Mucosa of rectum (tissue), 2 donors: Measurements from ENCODE around the gene RILP.

Source experiments
- H3K27ac ChIP-seq, 2 donors: one replicate each; pipeline ENCODE4 v1.7.0; 2013; ENCODE audit warnings: inconsistent platforms in 2 of 2, low read depth in 2 of 2, low read length in 2 of 2
- H3K27me3 ChIP-seq, 2 donors: one replicate each; pipeline ENCODE4 v1.7.0; 2013; ENCODE audit warnings: low read length in 2 of 2; ENCODE audit not compliant: control insufficient read depth in 2 of 2, insufficient read depth in 2 of 2
- H3K36me3 ChIP-seq, 2 donors: one replicate each; pipeline ENCODE4 v1.7.0; 2013; ENCODE audit warnings: low read length in 2 of 2; ENCODE audit not compliant: control insufficient read depth in 2 of 2, insufficient read depth in 2 of 2
- H3K4me1 ChIP-seq, 2 donors: one replicate each; pipeline ENCODE4 v1.7.0; 2013; ENCODE audit warnings: low read length in 2 of 2, mild to moderate bottlenecking in 1 of 2; ENCODE audit not compliant: control insufficient read depth in 2 of 2, insufficient read depth in 2 of 2
- H3K4me3 ChIP-seq, 2 donors: one replicate each; pipeline ENCODE4 v1.7.0; 2013; ENCODE audit warnings: low read length in 2 of 2
- H3K9ac ChIP-seq, 2 donors: one replicate each; pipeline ENCODE4 v1.7.0; 2013; ENCODE audit warnings: low read length in 2 of 2, low read depth in 1 of 2, mild to moderate bottlenecking in 1 of 2
- H3K9me3 ChIP-seq, 2 donors: one replicate each; pipeline ENCODE4 v1.7.0; 2013; ENCODE audit warnings: low read length in 2 of 2; ENCODE audit not compliant: control insufficient read depth in 2 of 2
- donor health status: healthy.
- donor health status: Normal muscosa, but diverticular disease.

Gene RILP

GRCh38 chr17:1621273-1621954 lies 28.3 kb downstream of the RILP start:
- Histone ChIP-seq H3K27ac (no peak overlapping the region), H3K9me3 (no peaks in the 10 kb centered on the region), H3K4me3 (no peak overlapping the region), H3K36me3 (peaks cover 2 to 8% of the 10 kb centered on the region in 2 donors), H3K27me3 (no peaks in the 10 kb centered on the region), H3K9ac (peak overlapping the region in 1 of 2 donors; percentile 17), H3K4me1 (peaks cover 16 to 17% of the 10 kb centered on the region in 2 donors)

- Histone ChIP-seq H3K27ac (no peak overlapping the region), H3K4me3 (no peak overlapping the region), H3K27me3 (no peaks in the 10 kb centered on the region), H3K9ac (no peak overlapping the region), H3K36me3 (peaks cover 2 to 8% of the 10 kb centered on the region in 2 donors), H3K9me3 (no peaks in the 10 kb centered on the region), H3K4me1 (peaks cover 13 to 16% of the 10 kb centered on the region in 2 donors)
These were observed 29.2 kb downstream of the RILP start for GRCh38 chr17:1620486-1620885.

DNA sequence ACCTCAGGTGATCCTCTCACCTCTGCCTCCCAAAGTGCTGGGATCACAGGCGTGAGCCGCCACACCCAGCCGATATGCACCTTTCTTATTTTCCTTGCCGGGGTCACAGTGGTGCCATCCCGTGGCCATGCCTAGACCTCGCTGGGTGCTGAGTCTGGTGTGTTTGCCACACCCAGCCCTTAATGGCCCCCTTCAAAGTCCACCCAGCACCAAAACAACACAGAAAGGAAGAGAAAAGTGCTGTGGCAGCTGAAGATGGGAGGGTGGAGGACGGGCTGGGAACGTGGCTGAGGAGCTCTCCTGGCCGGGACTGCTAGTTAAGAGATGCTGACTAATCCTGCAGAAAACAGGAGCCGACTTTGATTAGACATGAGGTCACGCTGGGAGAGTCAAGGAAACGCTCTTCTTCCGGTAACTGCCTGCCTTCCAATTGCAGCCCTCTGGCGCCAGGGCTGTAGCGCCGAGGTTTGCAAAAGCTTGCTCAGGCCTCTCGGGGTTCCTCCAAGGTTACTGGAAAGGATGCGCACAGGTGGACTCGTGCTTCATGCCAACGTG lies 32.0 kb downstream of the RILP start:
- Histone ChIP-seq H3K27ac (peak overlapping the region; percentile 82 to 85), H3K4me3 (peak overlapping the region in 1 of 2 donors; percentile 9), H3K9ac (peak overlapping the region; percentile 53 to 55), H3K36me3 (peaks cover 7 to 16% of the 10 kb centered on the region in 2 donors), H3K27me3 (no peaks in the 10 kb centered on the region), H3K9me3 (no peaks in the 10 kb centered on the region), H3K4me1 (peaks cover 12 to 16% of the 10 kb centered on the region in 2 donors)

DNA sequence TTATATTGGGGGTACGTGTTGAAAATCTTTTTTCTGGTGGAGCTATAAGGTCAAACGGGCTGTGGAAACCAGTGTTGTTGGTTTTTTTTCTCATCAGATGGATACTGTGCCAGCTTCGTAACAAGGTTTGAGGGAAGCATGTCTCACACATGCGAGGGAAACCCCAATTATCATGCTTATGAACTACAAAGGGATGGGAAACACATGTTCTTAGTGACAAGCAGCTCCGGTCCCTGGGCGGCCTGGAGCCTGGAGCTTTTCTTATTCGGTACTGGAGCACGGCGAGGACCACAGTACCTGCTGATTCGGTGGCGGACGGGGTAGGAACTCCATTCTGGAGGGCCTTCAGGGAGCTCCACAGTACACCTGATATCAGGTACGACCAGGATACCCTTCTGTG lies 33.6 kb downstream of the RILP start:
- no peak overlapping the region for H3K27ac ChIP-seq
- H3K4me3 ChIP-seq: no peak overlapping the region
- no peaks in the 10 kb centered on the region for H3K27me3 ChIP-seq
- peaks cover 6 to 12% of the 10 kb centered on the region in 2 donors for H3K4me1 ChIP-seq
- H3K9me3 ChIP-seq: no peaks in the 10 kb centered on the region
- H3K36me3 ChIP-seq: peaks cover 11 to 15% of the 10 kb centered on the region in 2 donors
- H3K9ac ChIP-seq: no peak overlapping the region

DNA sequence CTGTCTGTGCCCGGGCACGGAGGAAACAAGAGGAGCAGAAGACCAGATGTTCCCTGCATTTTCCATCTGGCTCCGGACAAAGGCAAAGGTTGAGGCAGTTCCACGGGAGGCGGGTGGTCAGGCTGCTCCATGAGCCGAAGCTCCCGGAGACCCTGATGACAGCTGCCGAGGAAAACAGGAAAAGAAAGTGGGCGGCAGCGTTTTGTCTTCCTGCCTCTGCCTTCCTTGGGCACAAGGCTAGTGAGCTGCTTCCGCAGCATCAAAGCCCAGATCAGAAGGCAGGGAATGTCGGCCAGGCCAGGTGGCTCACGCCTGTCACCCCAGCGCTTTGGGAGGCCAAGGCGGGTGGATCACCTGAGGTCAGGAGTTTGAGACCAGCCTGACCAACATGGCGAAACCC lies 37.3 kb downstream of the RILP start:
- H3K27ac ChIP-seq: no peak overlapping the region
- no peaks in the 10 kb centered on the region for H3K9me3 ChIP-seq
- no peak overlapping the region for H3K4me3 ChIP-seq
- H3K4me1 ChIP-seq: no peaks in the 10 kb centered on the region
- peaks cover 11 to 13% of the 10 kb centered on the region in 2 donors for H3K36me3 ChIP-seq
- H3K9ac ChIP-seq: no peak overlapping the region
- H3K27me3 ChIP-seq: no peaks in the 10 kb centered on the region

GRCh38 chr17:1611715-1612114 lies 38.0 kb downstream of the RILP start:
- peaks cover 11 to 13% of the 10 kb centered on the region in 2 donors for H3K36me3 ChIP-seq
- no peak overlapping the region for H3K4me3 ChIP-seq
- no peaks in the 10 kb centered on the region for H3K9me3 ChIP-seq
- no peaks in the 10 kb centered on the region for H3K27me3 ChIP-seq
- no peak overlapping the region for H3K27ac ChIP-seq
- no peak overlapping the region for H3K9ac ChIP-seq
- peaks cover 0 to 2% of the 10 kb centered on the region in 2 donors for H3K4me1 ChIP-seq

- H3K4me1 ChIP-seq: peaks cover 0 to 4% of the 10 kb centered on the region in 2 donors
- no peaks in the 10 kb centered on the region for H3K9me3 ChIP-seq
- H3K27me3 ChIP-seq: no peaks in the 10 kb centered on the region
- H3K4me3 ChIP-seq: no peak overlapping the region
- no peak overlapping the region for H3K9ac ChIP-seq
- H3K36me3 ChIP-seq: peaks cover 6 to 7% of the 10 kb centered on the region in 2 donors
- no peak overlapping the region for H3K27ac ChIP-seq
These were observed 41.0 kb downstream of the RILP start for GRCh38 chr17:1608676-1609075.

GRCh38 chr17:1607971-1608320 lies 41.7 kb downstream of the RILP start:
- no peak overlapping the region for H3K9ac ChIP-seq
- no peaks in the 10 kb centered on the region for H3K27me3 ChIP-seq
- H3K9me3 ChIP-seq: no peaks in the 10 kb centered on the region
- H3K27ac ChIP-seq: peak overlapping the region in 1 of 2 donors; percentile 25
- peaks cover 3 to 7% of the 10 kb centered on the region in 2 donors for H3K36me3 ChIP-seq
- H3K4me1 ChIP-seq: peaks cover 0 to 4% of the 10 kb centered on the region in 2 donors
- no peak overlapping the region for H3K4me3 ChIP-seq

- Histone ChIP-seq H3K4me1 (peaks cover 0 to 4% of the 10 kb centered on the region in 2 donors), H3K9ac (no peak overlapping the region), H3K9me3 (no peaks in the 10 kb centered on the region), H3K27me3 (no peaks in the 10 kb centered on the region), H3K4me3 (no peak overlapping the region), H3K36me3 (peaks cover 3% of the 10 kb centered on the region in 2 donors), H3K27ac (peak overlapping the region in 1 of 2 donors; percentile 25)
These were observed 43.2 kb downstream of the RILP start for GRCh38 chr17:1606352-1606985.

- no peak overlapping the region for H3K4me3 ChIP-seq
- no peak overlapping the region for H3K9ac ChIP-seq
- no peaks in the 10 kb centered on the region for H3K9me3 ChIP-seq
- H3K4me1 ChIP-seq: peaks cover 0 to 4% of the 10 kb centered on the region in 2 donors
- peaks cover 4% of the 10 kb centered on the region in 2 donors for H3K36me3 ChIP-seq
- H3K27me3 ChIP-seq: no peaks in the 10 kb centered on the region
- no peak overlapping the region for H3K27ac ChIP-seq
These were observed 43.9 kb downstream of the RILP start for GRCh38 chr17:1605681-1606351.
